ENCODE data around the gene STRADA.

The STRADA gene, protein sequence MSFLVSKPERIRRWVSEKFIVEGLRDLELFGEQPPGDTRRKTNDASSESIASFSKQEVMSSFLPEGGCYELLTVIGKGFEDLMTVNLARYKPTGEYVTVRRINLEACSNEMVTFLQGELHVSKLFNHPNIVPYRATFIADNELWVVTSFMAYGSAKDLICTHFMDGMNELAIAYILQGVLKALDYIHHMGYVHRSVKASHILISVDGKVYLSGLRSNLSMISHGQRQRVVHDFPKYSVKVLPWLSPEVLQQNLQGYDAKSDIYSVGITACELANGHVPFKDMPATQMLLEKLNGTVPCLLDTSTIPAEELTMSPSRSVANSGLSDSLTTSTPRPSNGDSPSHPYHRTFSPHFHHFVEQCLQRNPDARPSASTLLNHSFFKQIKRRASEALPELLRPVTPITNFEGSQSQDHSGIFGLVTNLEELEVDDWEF

GRCh38 chr17:63741408-63742173, at the start of gene STRADA:
Gene STRADA (minus strand): TSS chr17:63741799. CDS start chr17:63728369, 13,430 bp downstream.
- in situ Hi-C loops (cut with MboI; ENCODE audit: low sequenced_read_pairs), result no loop called here

GRCh38 chr17:63790057-63790456, 48.5 kb upstream of the STRADA start:
- in situ Hi-C loops (cut with MboI; ENCODE audit: low sequenced_read_pairs), result no loop called here

DNA sequence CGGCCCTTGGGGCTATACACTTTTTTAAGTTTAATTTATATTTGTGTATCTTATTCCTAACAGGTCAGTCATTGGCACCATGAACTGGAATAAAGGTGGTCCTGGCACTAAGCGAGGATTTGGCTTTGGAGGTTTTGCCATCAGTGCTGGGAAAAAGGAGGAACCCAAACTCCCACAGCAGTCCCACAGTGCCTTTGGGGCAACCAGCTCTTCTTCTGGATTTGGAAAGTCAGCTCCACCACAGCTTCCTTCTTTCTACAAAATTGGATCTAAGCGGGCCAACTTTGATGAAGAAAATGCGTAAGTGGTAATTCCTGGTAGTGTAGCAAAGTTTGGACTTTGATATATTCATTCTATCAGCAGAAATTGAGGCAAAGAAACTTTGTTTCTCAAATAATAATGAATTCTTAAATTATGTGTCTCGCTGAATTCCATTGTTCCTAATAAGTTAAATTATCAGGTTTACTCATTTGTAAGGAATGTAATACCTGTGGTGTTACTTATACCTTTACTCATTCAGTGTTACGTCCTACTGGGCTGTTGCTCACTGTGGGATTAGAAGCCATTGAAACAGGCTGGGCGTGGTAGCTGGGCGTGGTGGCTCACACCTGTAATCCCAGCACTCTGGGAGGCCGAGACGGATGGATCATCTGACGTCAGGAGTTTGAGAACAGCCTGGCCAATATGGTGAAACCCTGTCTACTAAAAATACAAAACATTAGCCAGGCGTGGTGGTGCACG, 45.5 kb upstream of the STRADA start:
- in situ Hi-C loops (cut with MboI; ENCODE audit: low sequenced_read_pairs), result no loop called here

DNA sequence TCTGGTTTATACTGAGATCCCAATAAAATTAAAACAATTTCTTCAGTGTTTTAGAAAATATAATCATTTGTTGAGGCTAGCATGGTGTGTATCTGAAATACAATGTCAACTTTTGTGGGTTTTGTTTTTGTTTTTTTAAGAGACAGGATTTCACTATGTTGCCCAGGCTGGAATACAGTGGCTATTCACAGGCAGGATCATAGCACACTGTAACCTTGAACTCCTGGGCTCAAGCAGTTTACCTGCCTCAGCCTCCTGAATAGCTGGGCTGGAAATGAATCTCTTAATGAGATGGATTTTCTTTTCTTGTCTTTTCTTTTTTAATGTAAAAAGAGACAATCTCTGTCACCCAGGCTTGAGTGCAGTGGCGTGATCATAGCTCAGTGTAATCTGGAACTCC, 44.5 kb upstream of the STRADA start:
- in situ Hi-C loops (cut with MboI; ENCODE audit: low sequenced_read_pairs), result no loop called here

DNA sequence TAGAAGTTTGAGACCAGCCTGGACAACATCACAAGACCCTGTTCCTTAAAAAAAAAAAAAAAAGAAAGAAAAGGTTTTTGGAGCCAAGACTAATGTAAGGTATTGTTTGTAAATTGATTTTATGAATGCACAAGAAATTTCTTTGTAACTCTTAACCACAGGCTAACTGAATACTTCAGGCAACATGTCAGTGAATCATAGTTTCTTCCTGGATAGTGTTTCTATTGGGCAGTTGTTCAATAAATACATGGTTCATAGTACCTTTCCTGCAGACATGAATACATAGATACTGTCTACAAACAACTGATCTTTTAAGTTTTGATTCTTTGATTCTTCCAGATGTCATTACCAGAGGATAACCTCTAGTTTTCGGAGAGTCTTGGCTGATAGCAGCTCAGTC, 44.0 kb upstream of the STRADA start:
- in situ Hi-C loops (cut with MboI; ENCODE audit: low sequenced_read_pairs), result no loop called here

DNA sequence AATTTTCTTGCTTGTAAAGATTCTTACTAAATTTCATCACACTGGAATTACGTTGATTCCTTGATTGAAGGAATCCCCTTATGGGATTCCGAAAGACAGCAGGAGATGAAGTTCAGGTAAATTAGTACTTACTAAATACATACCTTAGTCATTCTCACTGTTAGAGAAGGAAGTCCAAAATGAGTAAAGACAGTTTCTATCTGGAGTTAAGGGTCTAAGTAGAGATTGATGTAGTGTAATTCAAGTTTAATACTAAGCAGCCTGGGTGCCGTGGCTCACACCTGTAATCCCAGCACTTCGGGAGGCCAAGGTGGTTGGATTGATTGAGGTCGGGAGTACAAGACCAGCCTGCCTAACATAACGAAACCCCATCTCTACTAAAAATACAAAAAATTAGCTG, 41.9 kb upstream of the STRADA start:
- in situ Hi-C loops (cut with MboI; ENCODE audit: low sequenced_read_pairs), result no loop called here

DNA sequence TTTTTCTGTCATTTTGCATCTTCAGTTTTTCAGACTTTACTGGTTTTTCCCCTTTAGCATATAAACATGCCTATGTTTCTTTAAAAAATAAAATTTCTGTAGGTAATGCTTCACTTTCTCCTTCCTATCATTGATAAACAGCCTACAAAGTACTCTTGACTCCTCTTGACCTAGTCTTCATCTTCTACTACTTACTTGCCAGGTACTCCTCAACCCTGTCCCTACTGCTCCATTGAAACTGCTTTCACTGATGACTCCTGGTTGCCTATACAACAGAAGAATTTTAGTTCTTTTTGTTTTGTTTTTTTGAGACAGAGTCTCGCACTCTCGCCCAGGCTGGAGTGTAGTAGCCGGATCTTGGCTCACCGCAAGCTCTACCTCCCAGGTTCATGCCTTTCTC, 39.3 kb upstream of the STRADA start:
- in situ Hi-C loops (cut with MboI; ENCODE audit: low sequenced_read_pairs), result no loop called here

DNA sequence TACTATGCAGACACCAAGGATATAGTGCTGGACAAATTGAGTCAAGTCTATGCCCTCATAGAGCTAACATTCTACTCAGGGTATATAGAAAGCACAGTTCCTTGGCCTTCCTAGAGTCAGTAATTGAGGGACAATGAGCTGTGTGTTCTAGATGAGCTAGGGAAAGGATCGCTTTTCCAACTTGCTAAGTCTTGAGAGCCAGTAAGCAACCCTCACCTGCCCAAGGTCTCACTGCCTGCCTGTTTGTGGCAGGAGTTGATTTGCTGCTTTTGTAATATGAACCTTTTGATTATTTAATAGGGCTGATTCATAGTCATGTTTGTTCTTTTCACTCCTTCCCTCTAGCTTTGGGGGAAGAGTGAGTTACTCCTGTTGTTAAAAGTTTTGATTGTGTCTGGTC, 38.9 kb upstream of the STRADA start:
- in situ Hi-C loops (cut with MboI; ENCODE audit: low sequenced_read_pairs), result no loop called here

- in situ Hi-C loops (cut with MboI; ENCODE audit: low sequenced_read_pairs), result no loop called here
Observed at GRCh38 chr17:63775420-63775819, 33.8 kb upstream of the STRADA start.

GRCh38 chr17:63774969-63775265, 33.3 kb upstream of the STRADA start:
- in situ Hi-C loops (cut with MboI; ENCODE audit: low sequenced_read_pairs), result no loop called here

- in situ Hi-C loops (cut with MboI; ENCODE audit: low sequenced_read_pairs), result no loop called here
Observed at GRCh38 chr17:63774141-63774968, 32.8 kb upstream of the STRADA start, which contains the start of gene DDX42. Gene DDX42 (plus strand): TSS chr17:63774170. CDS start chr17:63787050, 12,880 bp downstream.

DNA sequence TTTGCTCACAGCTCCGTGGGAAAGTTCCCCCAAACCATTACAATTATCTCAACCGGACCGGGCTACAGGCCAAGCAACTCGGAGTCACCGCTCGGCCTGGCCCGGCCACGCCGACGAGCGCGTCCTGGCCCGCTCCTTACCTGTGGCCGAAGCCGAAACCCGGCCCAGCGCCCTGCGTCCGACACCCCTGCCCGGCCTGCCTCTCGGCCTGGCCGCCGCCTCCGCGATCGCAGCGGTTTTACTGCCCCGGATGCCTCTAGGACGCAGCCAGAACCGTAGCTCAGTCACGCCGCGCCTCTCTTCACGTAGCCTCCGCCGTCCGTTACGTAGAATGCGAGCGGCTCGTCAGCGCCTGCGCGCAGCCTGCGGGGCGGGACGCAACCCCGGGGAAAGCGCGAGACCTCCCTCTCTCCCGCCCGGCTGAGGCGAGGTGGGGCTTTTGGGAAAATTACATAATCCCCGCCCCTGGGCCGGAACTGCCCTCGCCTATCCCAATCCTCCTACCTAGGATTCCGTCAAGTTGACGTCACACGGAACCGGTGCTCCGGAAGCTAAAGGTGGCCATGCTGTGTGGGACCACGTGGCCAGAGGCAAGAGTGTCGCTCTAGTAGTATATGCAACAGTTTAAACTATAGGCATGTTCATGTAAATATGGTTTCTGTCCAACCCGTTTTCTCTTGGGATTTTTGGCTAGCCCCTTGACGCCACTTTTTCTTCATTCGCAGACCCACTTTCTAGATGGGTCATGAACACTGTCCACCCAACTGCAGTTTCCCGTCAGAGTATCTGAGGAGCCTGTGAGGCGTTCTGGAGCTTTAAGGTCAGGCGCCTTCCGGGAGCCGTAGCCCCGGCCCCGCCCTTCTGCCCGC, 31.9 kb upstream of the STRADA start, which contains the start of gene CCDC47:
CCDC47 (minus strand) TSS at position 326 of the 869 bp plus-strand sequence. CDS start 7,422 bp downstream, outside the sequence.
- in situ Hi-C loops (cut with MboI; ENCODE audit: low sequenced_read_pairs), result no loop called here

- in situ Hi-C loops (cut with MboI; ENCODE audit: low sequenced_read_pairs), result no loop called here
Observed at GRCh38 chr17:63772801-63773271, 31.2 kb upstream of the STRADA start.

GRCh38 chr17:63768433-63768832, 26.8 kb upstream of the STRADA start:
- in situ Hi-C loops (cut with MboI; ENCODE audit: low sequenced_read_pairs), result no loop called here

DNA sequence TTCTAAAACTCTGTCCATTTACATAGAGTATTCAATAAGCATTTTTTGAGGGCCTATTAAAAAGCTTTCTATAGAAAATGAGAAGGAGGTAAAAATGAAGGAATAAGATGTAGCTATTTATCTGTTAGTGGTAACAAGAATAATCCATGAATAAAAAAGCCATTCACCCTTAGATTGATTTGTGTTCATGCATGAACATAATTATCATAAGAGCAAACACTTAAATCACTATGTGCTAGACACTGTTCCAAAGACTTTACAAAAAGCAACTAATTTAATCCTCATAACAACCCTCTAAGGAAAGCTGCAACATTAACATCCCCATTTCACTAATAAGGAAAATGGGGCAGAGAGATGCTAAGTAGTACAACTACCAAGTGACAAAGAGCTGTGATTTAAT, 25.2 kb upstream of the STRADA start:
- in situ Hi-C loops (cut with MboI; ENCODE audit: low sequenced_read_pairs), result no loop called here

DNA sequence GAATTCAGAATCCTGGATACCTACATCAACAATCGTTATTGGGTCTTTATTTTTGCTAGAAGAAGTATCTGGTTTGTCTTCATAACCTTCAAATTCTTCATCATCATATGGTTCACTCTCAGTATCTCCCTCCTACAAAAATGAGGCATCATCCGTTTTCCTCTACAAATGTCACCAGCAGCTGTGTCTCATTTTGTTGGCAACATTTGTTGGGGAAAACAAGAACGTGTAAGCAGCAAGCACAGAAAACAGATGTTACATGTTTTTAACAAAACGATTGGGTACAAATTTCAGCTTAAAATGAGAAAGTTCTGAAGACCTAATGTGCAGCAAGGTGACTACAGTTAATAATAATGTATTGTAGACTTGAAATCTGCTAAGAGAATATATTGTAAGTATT, 23.1 kb upstream of the STRADA start:
- in situ Hi-C loops (cut with MboI; ENCODE audit: low sequenced_read_pairs), result no loop called here

DNA sequence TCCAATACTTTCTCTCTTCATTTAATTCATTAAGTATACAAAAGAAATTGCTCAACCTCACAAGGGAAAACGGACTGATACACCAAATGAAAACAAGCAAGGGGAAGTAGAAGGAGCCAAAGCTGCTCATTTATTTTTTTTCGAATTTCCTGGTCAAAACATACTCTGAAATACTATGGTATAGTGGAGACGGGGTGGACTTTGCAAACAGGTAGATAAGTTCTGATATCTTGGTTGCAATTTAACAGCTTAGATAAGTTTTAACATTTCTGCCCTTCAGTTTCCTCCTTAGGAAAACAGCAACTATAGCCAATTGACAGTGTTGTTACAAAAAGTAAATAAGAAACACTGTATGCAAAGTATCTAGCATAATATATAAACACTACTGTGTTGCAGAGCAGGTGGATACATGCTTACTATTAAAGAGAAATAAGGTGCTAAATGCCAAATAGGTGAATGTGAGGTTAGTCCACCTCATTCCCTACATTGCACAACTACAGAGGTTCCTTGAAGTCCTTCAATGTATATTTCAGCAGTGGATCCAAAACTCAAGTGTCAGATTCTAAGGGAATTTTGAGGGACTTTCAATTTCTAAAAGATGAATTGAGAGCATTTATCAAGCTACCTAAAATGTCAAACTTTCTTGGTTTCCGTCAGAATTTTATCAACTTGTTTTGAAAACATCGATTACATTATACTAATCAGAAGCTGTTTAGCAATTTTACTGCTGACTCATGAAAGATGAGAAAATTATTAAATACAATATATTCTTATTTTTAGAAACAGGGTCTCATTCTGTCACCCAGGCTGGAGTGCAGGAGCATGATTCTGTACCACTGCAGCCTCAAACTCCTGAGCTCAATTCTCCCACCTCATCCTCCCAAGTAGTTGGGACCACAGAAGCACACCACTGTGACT, 20.8 kb upstream of the STRADA start:
- in situ Hi-C loops (cut with MboI; ENCODE audit: low sequenced_read_pairs), result no loop called here

GRCh38 chr17:63760771-63761539, 19.4 kb upstream of the STRADA start:
- in situ Hi-C loops (cut with MboI; ENCODE audit: low sequenced_read_pairs), result no loop called here

Data from HL-60/S4 treated with phorbol 12-myristate 13-acetate at 8.2 ng/mL for 4 days and 3 days (cell line).